CD4-positive, alpha-beta T cell treated with Interleukin-1 beta for 1 hour (primary cell): ENCODE measurements around the gene C8B.

ENCODE experiments used
- DNase-seq, 2 donors: peaks; one replicate each; pipeline ENCODE4 v3.0.0-alpha.2; 2020 to 2022

Gene C8B

DNA sequence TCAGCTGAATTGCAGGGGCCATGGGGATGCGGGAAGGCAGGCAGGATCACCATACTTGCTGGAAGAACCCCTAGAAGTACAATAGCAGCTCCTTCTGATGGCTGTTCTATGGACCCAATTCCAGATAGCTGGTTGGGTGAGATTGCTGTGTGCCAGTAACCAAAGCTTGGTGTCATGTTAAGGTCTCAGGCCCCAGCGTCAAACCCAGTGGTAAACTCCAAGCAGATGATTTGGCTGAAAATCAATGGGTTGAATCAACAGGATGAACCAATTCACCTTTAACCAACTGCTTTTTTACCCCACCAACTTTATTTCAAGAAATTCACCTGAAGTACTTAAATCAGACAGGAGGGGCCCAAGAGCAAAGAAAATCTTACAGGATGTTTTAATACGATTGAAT is 37.8 kb downstream of the C8B start:
- no peak for DNase-seq

DNA sequence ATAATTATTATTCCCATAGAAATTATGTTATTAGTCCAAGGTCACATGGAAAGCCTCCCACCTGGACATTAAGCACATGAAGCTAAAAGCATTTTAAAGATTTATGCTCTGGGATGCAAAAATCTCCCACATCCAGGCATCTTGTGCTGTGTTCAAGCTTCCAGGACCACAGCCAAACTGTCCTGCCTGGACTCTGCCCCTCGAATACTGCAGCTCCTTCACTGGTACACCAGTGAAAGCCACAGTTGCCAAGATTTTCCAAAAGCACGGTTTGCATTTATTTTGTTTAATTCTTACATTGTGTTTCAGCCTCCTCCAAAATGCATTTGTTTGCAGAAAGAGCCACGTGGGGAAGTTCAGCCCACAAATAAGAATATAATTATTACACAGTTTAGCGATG is 38.6 kb downstream of the C8B start:
- no peak for DNase-seq

DNA sequence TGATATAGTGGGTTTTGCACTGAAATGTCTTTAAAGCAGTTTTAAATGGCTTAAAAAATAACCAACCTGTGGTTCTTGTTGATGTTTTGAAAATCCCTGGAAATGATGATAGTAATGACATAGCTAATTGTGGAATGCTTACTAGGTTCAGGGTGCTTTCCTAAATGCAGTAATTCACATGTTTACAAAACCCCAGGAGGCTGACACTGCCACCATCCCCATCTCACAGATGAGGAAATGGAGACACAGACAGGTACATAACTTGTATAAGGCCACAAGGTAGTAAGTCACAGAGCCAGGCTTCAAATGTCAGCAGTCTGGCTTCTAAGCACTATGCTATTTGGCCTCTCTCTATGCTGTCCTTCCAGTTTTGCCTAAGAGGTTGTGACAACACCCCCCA is 40.6 kb downstream of the C8B start:
- DNase-seq, result no peak

DNA sequence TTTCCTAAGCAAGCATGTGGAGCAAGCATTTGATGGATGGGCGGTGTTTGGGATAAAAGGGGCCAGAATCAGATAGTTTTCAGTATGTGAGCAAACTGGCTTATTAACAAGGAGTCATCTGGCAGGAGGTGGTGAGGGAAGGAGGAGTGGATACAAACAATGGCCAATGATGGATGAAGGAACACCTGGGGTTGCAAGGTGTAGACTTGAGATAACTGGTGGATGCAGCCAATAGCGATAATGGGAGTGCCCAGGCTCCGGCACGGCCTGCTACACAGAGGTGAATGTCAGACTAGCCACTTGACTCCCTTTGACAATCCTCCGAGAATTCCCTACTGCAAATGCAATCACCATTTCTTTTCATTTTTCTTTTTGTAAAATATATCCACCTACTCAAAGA is 41.7 kb downstream of the C8B start:
- no peak for DNase-seq

DNA sequence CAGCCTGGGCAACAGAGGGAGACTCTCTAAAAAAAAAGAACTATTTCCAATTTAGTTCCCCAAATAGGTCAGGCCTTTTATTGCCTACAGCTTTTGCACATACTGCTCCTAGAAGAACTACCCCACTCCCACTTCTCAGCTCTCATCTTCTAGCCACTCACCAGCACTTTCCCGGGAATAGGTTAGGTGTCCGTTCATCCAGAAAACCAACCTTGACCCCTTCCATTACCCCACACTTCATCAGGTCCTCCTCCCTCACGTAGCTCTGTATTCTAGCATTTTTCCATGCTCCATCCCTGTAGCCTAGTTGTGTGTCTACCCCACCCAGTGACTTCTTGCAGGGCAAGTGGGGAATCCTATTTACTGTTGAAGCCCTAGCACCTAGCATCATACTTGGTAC is 42.6 kb downstream of the C8B start:
- no peak for DNase-seq

DNA sequence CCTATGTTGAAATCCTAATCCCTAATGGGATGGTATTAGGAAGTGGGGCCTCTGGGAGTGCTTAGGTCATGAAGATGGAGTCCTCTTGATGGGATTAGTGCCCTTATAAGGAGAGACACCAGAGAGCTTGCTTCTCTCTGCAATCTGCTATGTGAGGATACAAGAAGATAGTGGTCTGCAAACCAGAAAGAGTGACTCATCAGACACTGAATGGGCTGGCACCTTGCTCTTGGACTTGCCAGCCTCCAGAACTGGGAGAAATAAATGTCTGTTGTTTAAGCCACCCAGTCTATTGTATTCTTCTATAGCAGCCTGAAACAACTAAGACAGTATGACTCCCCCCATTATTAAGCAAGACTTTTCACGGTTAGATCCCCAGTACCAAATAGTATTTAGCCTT is 43.3 kb downstream of the C8B start:
- DNase-seq, result no peak

DNA sequence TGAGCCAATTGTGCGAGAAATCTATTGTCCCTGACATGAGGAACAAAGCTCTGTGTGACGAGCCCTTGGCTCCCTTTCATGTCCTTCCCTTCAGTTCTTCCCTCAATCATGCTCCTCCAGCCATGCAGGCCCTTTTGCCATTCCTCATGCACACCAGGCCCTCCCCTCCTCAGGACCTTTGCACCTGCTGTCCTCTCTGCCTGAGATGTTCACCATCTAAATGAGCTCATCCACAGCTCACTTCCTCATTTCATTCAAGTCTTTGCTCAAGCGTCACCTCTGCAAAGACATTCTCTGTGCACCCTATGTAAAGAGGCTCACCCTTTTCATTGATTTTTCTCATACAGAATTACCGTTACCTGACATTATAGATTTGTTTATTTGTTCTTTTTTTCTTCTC is 43.7 kb downstream of the C8B start:
- DNase-seq, result no peak

DNA sequence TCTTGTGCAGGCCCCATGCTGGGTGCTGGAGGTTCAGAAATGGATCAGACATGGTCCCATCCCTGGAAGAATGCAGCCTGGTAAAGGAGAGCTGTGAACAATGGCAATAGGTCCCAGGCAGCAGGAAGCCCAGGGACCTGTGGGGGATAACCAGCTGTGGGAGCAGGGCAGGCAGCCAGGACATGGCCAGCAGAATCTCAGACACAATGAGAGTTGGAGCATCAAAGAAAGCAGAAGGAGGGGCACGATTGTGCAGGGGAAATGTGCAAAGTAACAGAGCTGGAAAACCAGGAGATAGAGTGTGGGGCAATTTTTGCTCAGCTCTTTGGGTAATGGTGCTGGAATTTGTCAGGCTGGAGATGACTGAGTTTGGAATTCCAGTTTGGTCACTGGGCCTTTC is 44.3 kb downstream of the C8B start:
- DNase-seq, result no peak

DNA sequence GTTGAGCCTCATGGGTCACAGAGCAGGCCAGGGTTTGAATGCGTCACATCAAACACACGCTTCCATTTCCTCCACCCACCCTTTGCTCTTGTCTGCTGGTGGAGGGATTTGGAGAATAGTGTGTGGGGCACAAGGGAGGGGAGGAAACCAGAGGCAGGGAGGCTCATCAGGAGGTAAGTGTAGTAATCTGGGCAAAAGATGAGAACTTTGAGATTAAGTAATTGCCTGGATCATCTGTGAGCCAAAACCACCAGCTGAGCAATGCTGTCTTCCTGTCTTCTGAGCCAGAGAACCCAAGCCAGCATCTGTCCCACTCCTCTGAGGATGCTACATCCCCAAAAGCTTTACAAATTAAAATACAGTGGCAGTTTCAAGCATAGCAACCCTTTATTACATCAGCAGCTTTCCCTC is 45.2 kb downstream of the C8B start:
- no peak for DNase-seq

DNA sequence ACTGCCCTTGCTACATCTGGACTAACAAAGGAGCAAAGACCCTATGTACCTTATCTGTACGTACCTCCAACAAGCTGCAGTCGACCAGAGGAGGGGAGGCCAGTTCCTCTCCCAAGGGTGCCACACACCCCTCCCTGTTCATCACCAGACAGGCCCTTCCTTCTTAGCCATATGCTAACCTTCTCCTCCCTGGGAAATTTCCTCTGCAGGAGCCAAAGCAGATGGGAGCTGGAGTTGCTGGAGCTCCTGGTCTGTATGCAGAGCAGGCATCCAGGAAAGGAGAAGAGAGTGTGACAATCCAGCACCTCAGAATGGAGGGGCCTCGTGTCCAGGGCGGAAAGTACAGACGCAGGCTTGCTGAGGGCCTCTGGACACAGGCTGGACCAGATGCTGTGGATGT is 48.5 kb downstream of the C8B start:
- no peak for DNase-seq

DNA sequence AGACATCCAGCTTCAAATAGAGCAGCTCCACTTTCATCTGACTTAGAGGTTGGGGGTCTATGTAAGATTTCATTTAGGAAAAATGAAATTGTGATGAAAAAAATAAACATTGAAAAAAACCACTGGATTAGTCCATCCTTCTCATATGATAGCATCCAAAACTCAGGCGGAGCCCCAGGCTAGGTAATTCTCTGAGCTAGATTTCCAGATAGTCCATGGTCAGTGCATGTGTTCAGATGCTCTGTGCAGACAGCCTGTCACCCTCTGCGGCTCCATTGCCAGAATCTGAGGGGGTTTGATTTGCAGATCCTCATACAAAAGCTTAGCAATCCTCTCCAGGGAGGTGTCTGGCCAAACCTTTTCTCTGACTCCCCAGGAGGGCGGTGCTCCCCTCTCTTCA is 49.2 kb downstream of the C8B start:
- no peak for DNase-seq

DNA sequence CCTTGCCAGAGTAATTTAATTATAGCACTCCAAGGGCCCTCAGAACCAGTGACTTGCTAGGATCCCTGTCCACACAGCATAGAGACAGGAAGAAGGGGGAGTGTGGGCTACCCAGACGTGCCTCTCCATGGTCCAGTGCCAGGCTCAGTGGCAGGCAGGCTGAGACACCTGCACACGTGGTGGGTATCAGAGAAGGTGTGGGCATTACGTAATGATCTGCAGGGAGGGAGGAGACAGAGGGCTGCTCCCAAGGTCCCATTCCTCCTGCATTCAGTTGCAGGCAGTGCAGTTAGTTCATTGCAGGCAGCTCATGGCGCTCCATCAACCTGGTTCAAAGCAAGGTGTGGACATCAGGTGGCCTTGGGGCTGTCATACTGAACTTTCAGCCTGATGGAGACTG is 49.9 kb downstream of the C8B start:
- no peak for DNase-seq

DNA sequence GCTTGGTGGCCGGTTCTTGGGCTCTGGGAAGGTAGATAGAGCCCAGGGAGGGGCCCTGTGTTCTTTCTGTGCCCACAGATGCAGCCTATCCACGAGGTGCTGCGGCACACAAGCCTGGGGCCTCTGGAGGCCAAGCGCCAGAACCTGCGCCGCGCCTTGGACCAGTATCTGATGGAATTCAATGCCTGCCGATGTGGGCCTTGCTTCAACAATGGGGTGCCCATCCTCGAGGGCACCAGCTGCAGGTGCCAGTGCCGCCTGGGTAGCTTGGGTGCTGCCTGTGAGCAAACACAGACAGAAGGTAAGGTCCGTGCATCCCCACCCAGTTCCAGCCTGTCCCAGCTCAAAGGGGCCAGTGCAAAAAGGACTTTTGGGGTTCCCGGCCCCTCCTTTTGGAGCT is 53.5 kb downstream of the C8B start:
- no peak for DNase-seq

DNA sequence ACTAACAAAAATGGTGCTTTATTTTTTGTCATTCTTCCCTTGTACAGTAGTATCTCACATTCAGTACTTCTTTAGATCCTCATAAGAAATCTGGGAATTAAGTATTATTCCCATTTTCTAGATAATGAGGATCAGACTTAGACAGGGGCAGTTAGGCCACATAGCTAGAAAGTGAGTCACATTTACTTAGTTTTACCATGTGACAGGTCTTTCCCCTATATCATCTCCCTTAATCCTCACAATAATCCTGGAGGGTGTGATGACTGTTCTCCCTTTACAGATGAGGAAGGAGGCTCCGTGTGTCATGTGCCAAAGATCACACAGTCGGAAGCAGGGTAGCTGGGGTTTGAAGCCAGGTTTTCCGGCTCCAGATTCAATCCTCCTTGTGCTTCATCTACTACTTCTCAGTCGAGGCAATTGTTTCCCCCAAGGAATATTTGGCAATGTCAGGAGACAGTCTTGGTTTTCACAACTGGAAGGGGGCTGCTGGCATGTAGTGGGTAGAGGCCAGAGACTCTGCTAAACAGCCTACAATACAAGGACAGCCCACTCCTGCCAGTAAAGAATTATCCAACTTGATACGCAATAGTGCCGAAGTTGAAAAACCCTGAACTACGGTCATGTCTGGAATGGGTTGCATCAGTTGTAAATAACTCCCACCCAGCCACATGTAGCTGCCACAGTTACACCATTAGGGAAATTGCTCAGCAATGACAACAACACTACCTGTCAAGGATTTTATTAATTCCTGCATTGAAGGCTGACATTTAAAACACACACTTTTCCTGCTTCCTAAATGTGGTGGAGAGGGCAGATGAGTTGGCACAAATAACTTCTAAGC is 54.5 kb downstream of the C8B start:
- no peak for DNase-seq

DNA sequence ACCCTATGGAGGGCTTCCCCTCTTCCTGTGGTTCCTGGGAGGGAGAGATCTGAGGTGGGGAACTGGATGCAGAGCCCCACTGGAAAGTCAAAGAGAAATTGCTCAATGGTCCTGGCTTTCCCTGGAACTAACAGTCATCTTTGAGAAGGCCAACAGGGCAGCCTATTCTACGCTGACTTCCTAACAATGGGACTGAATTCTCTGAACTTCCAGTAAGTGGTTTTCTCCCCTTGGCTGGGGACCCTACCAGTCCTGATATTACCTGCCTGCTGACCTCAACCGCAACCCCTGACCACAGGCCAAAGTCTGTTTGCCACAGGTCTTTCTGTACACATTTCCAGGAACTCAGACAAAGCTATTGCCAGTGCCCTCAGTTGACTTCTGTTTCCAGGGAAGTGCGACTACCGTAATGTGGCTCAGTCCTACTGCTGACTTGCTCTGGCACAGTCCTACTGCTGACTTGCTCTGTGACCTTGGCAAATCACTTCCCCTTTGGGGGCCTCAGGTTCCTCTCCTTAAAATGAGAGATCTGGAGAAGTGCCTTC is 55.3 kb downstream of the C8B start:
- DNase-seq, result no peak

DNA sequence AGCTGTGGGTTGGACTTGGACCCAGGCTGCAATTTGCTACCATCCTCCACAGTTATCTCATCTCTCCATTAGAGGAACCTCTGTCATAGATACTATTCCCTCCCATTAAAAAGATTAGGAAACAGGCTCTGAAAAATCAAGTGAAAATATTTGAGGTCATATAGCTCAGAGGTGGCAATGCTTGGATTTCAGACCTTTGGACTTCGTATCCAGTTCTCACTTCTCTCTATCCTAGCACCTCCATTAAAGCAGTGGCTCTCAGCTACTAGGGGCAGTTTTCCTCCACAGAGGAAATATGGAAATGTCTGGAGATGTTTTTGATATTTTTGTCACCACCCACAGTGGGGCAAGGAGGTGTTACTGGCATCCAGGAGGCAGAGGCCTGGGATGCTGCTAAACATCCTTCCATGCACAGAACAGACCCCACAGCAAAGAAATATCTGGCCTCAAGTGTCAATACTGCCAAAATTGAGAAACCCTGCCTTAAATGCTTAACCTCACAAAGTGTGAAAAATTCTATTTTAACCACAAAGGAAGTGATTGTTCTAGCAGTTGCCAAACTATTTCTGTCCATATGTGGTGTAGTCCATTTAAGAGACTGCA is 57.1 kb downstream of the C8B start:
- no peak for DNase-seq

DNA sequence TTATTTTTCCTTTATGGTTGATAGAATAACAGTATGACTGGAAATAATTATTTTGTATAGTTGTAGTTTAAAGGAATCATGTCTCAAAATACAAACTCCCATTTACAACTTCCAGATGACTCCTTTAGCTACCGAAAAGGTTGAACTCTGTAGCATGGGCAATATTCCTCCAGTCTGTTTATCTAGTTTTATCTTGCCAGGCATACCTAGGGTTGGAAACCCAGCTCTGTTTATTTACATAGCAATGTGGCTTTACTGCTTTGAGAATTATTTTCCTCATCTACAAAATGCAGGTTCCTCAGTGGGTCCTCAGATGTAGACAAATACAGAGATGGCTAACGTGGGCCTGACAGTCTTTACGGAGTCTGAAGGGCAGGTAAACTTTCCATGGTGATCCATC is 60.1 kb downstream of the C8B start:
- no peak for DNase-seq

DNA sequence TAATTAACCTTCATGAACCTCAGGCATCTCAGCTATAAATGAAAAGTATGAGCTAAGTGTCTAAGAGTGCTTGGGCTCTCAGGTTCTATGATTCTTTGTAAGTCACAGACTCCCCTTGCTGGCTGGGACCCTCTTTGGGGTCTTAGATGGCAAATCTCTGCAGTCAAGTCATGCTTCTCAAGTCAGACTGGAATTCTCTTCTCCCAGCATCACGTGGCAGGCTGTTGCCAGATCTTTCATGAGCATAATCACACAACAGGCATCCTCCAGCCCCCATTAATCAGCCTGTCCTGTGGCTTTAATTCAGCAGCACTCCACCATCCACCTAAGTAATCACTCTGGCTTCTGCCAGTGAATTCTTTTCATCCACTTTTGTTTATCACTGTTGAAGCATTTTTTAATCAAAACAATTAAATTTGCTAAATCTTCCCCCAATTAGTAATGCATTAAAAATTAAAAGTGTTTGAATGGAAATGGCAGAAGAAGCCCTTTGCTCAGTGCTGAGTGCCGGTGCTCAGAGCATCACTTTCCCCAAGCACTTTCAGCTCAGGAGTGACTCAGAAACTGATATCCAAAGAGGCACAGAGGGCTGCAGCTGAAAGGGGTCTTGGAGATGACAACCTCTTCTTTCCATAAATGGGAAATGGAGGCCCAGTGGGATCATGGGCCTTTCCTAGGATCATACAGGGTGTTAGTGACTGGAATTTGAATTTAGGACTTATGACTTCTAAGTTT is 61.0 kb downstream of the C8B start:
- DNase-seq, result no peak

DNA sequence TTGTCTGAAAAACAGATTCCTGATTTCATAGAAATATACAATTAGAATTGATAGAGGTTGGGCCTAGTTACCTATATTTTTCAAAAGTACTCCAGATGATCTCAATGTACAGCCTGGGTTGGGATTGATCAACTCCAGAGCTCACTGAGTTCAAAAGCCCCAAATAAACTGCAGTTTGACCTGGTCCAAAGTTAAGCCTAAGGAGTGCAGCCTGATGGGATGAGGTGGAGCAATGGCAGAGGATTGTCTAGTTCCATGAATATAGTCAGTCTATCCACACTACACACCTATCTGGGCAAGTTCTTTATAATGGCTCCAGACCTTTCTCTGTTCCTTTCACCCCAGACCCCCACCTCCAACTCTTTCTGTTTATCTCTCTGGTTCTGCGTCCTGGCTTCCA is 62.0 kb downstream of the C8B start:
- no peak for DNase-seq

DNA sequence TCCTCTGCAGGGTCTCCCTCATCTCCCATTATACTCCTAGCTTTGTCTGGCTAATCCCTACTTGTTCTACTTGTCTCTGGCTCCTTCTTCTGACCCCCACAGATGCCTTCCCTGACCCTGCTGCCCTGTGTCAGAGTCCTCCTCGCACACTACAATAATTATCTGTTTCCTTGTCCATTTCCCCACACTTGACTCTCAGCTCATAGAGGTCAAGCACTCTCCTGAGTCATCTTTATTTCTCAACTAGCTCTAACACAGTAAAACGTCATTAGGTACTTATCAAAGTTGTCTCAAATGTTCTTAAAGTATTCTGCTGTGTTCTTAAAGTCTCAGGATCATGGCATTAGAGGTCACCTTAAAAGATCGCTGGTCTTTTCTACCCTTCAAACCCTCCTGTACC is 64.1 kb downstream of the C8B start:
- DNase-seq, result no peak

DNA sequence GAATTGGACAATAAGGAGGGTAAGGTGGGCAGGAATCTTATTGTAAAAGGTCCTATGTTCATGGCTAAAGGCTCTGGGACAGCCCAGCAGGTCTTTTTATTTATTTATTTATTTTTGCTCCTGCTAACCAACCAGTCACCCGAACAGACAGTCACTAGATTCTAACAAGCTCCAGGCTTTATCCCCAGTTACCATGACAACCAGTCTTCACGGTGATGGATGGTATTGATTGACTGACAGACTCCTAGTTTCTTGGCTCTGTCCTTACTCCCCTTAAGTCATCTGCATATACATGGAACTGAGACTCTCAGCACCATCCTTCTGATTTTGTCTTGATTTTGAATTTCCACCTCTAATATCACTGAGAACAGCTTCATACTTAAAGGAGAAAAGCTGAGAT is 66.9 kb downstream of the C8B start:
- DNase-seq, result no peak

DNA sequence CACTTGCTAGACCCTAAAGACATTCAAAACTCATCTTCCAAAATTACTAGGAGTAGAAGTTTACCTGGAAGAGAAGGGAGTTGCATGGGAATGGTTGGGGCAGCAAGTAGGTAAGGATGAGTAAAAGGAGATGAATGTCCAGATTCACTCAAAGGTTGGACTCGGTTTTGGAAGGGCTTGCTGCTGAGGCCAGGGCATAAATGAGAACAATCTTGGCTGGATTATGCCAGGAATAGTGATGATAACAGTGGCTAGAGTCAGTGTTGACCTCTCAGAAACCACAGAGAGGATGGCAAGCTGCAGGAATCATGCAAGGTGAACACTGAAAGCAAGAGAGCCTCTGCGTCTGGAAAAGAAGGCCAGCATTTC is 67.8 kb downstream of the C8B start:
- DNase-seq, result no peak

DNA sequence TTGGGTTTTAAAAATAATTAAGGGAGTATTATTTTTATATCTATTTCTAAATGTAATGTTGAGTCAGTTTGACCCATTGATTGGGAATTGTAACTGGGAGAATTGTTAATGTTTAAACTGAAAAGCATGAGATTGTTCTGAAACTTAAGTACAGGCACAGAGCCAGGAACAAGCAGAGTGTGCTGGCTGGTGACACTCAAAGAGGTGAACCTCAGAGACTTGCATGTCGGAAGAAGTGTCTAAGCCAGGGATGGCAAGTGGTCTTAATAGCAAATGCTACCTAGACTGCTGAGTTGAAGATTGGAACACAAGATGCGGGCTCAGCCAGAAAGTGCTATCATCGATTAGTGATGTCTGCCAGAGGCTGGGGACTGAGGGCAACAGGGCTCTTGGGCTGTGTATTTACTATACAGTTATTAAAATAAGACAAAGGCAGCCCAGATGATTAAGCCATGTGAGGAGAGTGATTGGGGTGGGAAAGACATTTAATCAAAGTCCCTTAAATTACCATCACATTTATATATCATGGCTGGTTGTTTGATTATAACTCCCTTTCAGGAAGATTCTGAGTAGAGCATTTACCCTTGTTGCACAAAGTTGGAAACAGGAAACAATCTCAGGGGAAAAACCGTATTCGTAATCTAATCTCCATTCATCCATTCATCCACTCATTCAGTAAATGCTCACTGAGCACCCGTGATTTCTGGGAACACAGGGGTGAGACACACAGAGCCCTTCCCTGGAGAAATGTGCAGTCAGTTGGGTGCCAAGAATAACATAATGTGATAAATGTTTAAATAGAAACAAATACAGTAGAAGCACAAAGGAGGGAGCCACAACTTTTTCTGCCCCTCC is 68.4 kb downstream of the C8B start:
- DNase-seq, result no peak
